Activated CD8-positive, alpha-beta memory T cell treated with anti-CD3 and anti-CD28 coated beads, Interleukin-2, amount 50 U/mL, for 1 hour (primary cell): ENCODE data around the gene TMEM35B.
"Not testable (repeated sequence)": the region's sequence is repeated elsewhere in the genome, so short reads cannot be mapped to it uniquely, and the experiment has no call there.

Experiments
- DNase-seq: peaks from one replicate; pipeline ENCODE4 v3.0.0-alpha.2; 2020; ENCODE audit errors: extremely low read depth

Gene TMEM35B

GRCh38 chr1:34976384-34977209 lies 8.6 kb downstream of the TMEM35B start:
- no peak for DNase-seq

GRCh38 chr1:34975771-34976170 lies 9.4 kb downstream of the TMEM35B start:
- DNase-seq, result no peak

- no peak for DNase-seq
These were observed 9.8 kb downstream of the TMEM35B start for GRCh38 chr1:34975338-34975737.

GRCh38 chr1:34974626-34975025 lies 10.5 kb downstream of the TMEM35B start:
- DNase-seq, result no peak

GRCh38 chr1:34973326-34973725 lies 11.8 kb downstream of the TMEM35B start:
- DNase-seq, result no peak

GRCh38 chr1:34970829-34971228 lies 14.3 kb downstream of the TMEM35B start:
- no peak for DNase-seq

GRCh38 chr1:34970220-34970735 lies 14.9 kb downstream of the TMEM35B start:
- no peak for DNase-seq

- DNase-seq, result not testable (repeated sequence)
These were observed 16.9 kb downstream of the TMEM35B start for GRCh38 chr1:34968297-34968696.

GRCh38 chr1:34967672-34968071 lies 17.5 kb downstream of the TMEM35B start:
- DNase-seq, result not testable (repeated sequence)

- no peak for DNase-seq
These were observed 19.6 kb downstream of the TMEM35B start for GRCh38 chr1:34965597-34965996.

GRCh38 chr1:34950428-34950827 lies 34.7 kb downstream of the TMEM35B start:
- DNase-seq, result no peak

- not testable (repeated sequence) for DNase-seq
These were observed 36.4 kb downstream of the TMEM35B start for GRCh38 chr1:34948739-34949138.

- not testable (repeated sequence) for DNase-seq
These were observed 37.4 kb downstream of the TMEM35B start for GRCh38 chr1:34947641-34948314.

- no peak for DNase-seq
These were observed 38.9 kb downstream of the TMEM35B start for GRCh38 chr1:34946211-34946610.

- not testable (repeated sequence) for DNase-seq
These were observed 43.3 kb downstream of the TMEM35B start for GRCh38 chr1:34941798-34942197.
